Measurements from ENCODE around the gene NUAK2. TPM values are rescaled to one million over a fixed set of nuclear protein-coding genes. Genes with fewer than 3 reads are reported as not detected.
A peak's percentile ranks its signal among the peaks of the same experiment; 100 is the strongest.

NUAK2 gene

DNA sequence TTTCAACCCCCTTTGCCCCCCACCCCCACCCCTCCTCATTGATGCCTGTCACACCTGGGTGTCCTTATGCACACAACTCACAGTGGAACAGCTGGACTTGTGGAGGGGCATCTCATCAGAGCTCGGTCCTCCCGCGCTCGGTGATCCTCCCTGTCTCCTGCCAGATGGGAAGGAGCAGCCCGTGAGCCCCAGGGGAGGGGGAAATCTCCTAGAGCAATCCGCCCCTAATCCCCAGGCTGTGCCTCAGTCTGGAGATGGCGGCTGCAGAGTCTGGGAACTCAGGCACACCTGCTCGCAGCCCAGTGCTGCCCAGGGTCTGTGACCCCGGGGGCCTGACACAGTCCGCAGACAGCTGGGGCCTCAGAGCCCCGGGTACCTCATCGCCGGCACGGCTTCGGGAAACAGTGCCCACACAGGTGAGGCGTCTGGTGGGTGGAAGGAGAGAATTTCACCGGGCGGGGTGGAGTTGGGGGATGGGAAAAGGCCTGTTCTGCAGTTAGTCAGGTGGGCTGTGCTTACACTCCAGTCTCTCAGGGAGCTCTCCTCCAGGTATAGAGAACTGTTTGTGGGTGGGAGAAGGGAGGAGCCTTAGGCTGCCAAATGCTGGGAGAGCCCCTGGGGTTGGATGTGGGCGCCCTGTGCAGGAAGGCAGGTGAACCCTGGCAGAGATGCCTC, 64.5 kb downstream of the NUAK2 start:
- no peak overlapping the region for H3K4ac ChIP-seq (ENCODE audit: low read depth in 1 of 2, low read length in 2 of 2)

GRCh38 chr1:205255941-205256780, 65.4 kb downstream of the NUAK2 start:
- H3K27me3 ChIP-seq (ENCODE audit: control insufficient read depth in 1 of 2, insufficient read depth in 1 of 2, low read length in 2 of 2) = no peaks in the 10 kb centered on the region
- no peak overlapping the region for H3K4ac ChIP-seq (ENCODE audit: low read depth in 1 of 2, low read length in 2 of 2)
- no peak overlapping the region for H2BK15ac ChIP-seq (ENCODE audit: low read depth, poor library complexity, severe bottlenecking)
- 40% methylated on average over 8 of the region's 8 CpGs for WGBS
- no peak overlapping the region for H3K27ac ChIP-seq (ENCODE audit: low read length, poor library complexity, severe bottlenecking)
- H4K91ac ChIP-seq (ENCODE audit: low read length) = no peak overlapping the region
- H3K9me3 ChIP-seq (ENCODE audit: control insufficient read depth, low read length) = no peaks in the 10 kb centered on the region
- no peak overlapping the region for H4K8ac ChIP-seq (ENCODE audit: low read length)
- H3K36me3 ChIP-seq (ENCODE audit: control insufficient read depth in 1 of 2, insufficient read depth in 2 of 2, low read depth in 1 of 2, low read length in 2 of 2) = no peaks in the 10 kb centered on the region
- H3K9ac ChIP-seq (ENCODE audit: low read length) = peak overlapping the region; percentile 39
- H2BK5ac ChIP-seq (ENCODE audit: low read depth, low read length, poor library complexity, severe bottlenecking) = no peak overlapping the region
- no peak overlapping the region for H2BK120ac ChIP-seq (ENCODE audit: low read depth, low read length)
- no peak overlapping the region for H3K4me3 ChIP-seq (ENCODE audit: insufficient read depth in 1 of 2, low read depth in 1 of 2, low read length in 2 of 2)
- DNase-seq = peak; percentile 86
- peak overlapping the region in 1 of 2 experiments; percentile 31 for H2BK12ac ChIP-seq (ENCODE audit: low read length in 2 of 2)
- H2AK5ac ChIP-seq (ENCODE audit: low read length, severe bottlenecking) = peak overlapping the region; percentile 24
- H3K4me1 ChIP-seq (ENCODE audit: control insufficient read depth, insufficient read depth, low read depth, low read length) = peaks cover 15% of the 10 kb centered on the region
- no peak overlapping the region for H3K23ac ChIP-seq (ENCODE audit: low read length in 2 of 2)
- H3K14ac ChIP-seq (ENCODE audit: low read length in 2 of 2) = no peak overlapping the region
- H3K79me1 ChIP-seq (replicated peaks; ENCODE audit: low read length, poor library complexity, severe bottlenecking) = no peaks in the 10 kb centered on the region
- H3K4me2 ChIP-seq (ENCODE audit: low read length, poor library complexity, severe bottlenecking) = no peak overlapping the region
- peak overlapping the region in 1 of 2 experiments; percentile 43 for H3K18ac ChIP-seq (ENCODE audit: low read depth in 1 of 2, low read length in 2 of 2)
- H2AFZ ChIP-seq (ENCODE audit: low read depth, low read length) = no peak overlapping the region

More for the DNA sequence above, 64.5 kb downstream of the NUAK2 start:
- Histone ChIP-seq H3K27ac (ENCODE audit: low read length, poor library complexity, severe bottlenecking) (no peak overlapping the region), H4K91ac (ENCODE audit: low read length) (peak overlapping the region; percentile 54), H3K27me3 (ENCODE audit: control insufficient read depth in 1 of 2, insufficient read depth in 1 of 2, low read length in 2 of 2) (no peaks in the 10 kb centered on the region), H2BK120ac (ENCODE audit: low read depth, low read length) (peak overlapping the region; percentile 11), H2BK15ac (ENCODE audit: low read depth, poor library complexity, severe bottlenecking) (peak overlapping the region; percentile 93), H3K9ac (ENCODE audit: low read length) (no peak overlapping the region), H3K9me3 (ENCODE audit: control insufficient read depth, low read length) (no peaks in the 10 kb centered on the region), H2AK5ac (ENCODE audit: low read length, severe bottlenecking) (no peak overlapping the region), H3K36me3 (ENCODE audit: control insufficient read depth in 1 of 2, insufficient read depth in 2 of 2, low read depth in 1 of 2, low read length in 2 of 2) (no peaks in the 10 kb centered on the region), H3K18ac (ENCODE audit: low read depth in 1 of 2, low read length in 2 of 2) (no peak overlapping the region), H2BK12ac (ENCODE audit: low read length in 2 of 2) (no peak overlapping the region), H2BK5ac (ENCODE audit: low read depth, low read length, poor library complexity, severe bottlenecking) (no peak overlapping the region), H3K79me1 (replicated peaks; ENCODE audit: low read length, poor library complexity, severe bottlenecking) (no peaks in the 10 kb centered on the region), H2AFZ (ENCODE audit: low read depth, low read length) (no peak overlapping the region), H3K4me1 (ENCODE audit: control insufficient read depth, insufficient read depth, low read depth, low read length) (peaks cover 20% of the 10 kb centered on the region), H3K4me2 (ENCODE audit: low read length, poor library complexity, severe bottlenecking) (no peak overlapping the region), H3K4me3 (ENCODE audit: insufficient read depth in 1 of 2, low read depth in 1 of 2, low read length in 2 of 2) (no peak overlapping the region), H4K8ac (ENCODE audit: low read length) (no peak overlapping the region), H3K23ac (ENCODE audit: low read length in 2 of 2) (no peak overlapping the region), H3K14ac (ENCODE audit: low read length in 2 of 2) (no peak overlapping the region)
- DNase-seq = no peak
- 88% methylated on average over 19 of the region's 19 CpGs for WGBS

Small RNA genes lying within 50 kb of the gene (small RNA-seq; reads per million reads assigned to genes)
- not detected for gene SNRPGP10 (ENCODE audit: low read depth)
